T-cell (primary cell): ENCODE results near the gene NMUR2. TPM values are rescaled to one million over a fixed set of nuclear protein-coding genes. Genes with fewer than 3 reads are reported as not detected.

Experiments
- ATAC-seq, 4 experiments: fragments of 200-7000 bp in 3 of 4; fragments of 150-1000 bp in 1 of 4; cut with Tn5 transposase; replicated peaks in 1 of 4; 1 replicate in 3 of 4; 2 replicates in 1 of 4; pipeline ENCODE4 v1.10.0; 2021; ENCODE audit warnings: moderate library complexity in 3 of 4, mild to moderate bottlenecking in 2 of 4, moderate number of reproducible peaks in 1 of 4
- CTCF ChIA-PET, 2 donors: fragments of 300-600 bp; sonication (Branson Sonifier 250); formaldehyde crosslinking; loops; one replicate each; lab custom pipeline; 2022; ENCODE audit warnings: antibody characterized with exemption in 2 of 2; lab: Charles Lee
- POLR2A ChIA-PET, 2 donors: fragments of 300-600 bp; sonication (Branson Sonifier 250); formaldehyde crosslinking; loops; one replicate each; lab custom pipeline; 2022; ENCODE audit warnings: antibody characterized with exemption in 2 of 2; lab: Charles Lee
- DNase-seq, 35 experiments: peaks; one replicate each; pipeline versions ENCODE4 v3.0.0 to v3.0.0-alpha.2; 2013 to 2023
- H3K27ac ChIP-seq: one replicate; pipeline ENCODE4 v1.5.1; 2013; ENCODE audit warnings: low read length
- H3K27me3 ChIP-seq, 2 experiments: replicated peaks in 1 of 2; 1 replicate in 1 of 2; 2 replicates in 1 of 2; pipeline versions ENCODE4 v1.6.1 to v1.7.0; 2013; ENCODE audit warnings: low read length in 1 of 2, mixed read lengths in 1 of 2; ENCODE audit not compliant: control insufficient read depth in 2 of 2, insufficient read depth in 2 of 2; ENCODE audit errors: extremely low read depth in 1 of 2
- H3K36me3 ChIP-seq, 2 donors: 1 replicate in 1 of 2; 2 replicates in 1 of 2; pipeline versions ENCODE4 v1.6.1 to v1.7.0; 2013; ENCODE audit warnings: low read length in 1 of 2; ENCODE audit not compliant: control insufficient read depth in 2 of 2, insufficient read depth in 1 of 2; ENCODE audit errors: extremely low read depth in 1 of 2
- H3K4me1 ChIP-seq, 2 experiments: 1 replicate in 1 of 2; 2 replicates in 1 of 2; pipeline versions ENCODE4 v1.6.1 to v1.7.0; 2013; ENCODE audit warnings: low read length in 2 of 2, mixed read lengths in 1 of 2; ENCODE audit not compliant: insufficient read depth in 2 of 2, control insufficient read depth in 1 of 2; ENCODE audit errors: extremely low read depth in 1 of 2
- H3K4me3 ChIP-seq, 2 donors: 1 replicate in 1 of 2; 2 replicates in 1 of 2; pipeline versions ENCODE4 v1.5.1 to v1.7.0; 2013; ENCODE audit warnings: mild to moderate bottlenecking in 2 of 2, low read length in 1 of 2, moderate library complexity in 1 of 2; ENCODE audit not compliant: control insufficient read depth in 1 of 2; ENCODE audit errors: extremely low read depth in 1 of 2
- H3K9me3 ChIP-seq: 2 replicates; pipeline ENCODE4 v1.7.0; 2013
- H3K27ac Mint-ChIP-seq, 2 donors: one replicate each; pipeline ENCODE4 v1.8.0; 2020 to 2021; ENCODE audit warnings: mild to moderate bottlenecking in 2 of 2, mixed read lengths in 2 of 2
- H3K27me3 Mint-ChIP-seq, 2 donors: one replicate each; pipeline ENCODE4 v1.8.0; 2021 to 2022; ENCODE audit warnings: mixed read lengths in 2 of 2
- H3K36me3 Mint-ChIP-seq: one replicate; pipeline ENCODE4 v1.8.0; 2021; ENCODE audit warnings: mixed read lengths
- H3K4me1 Mint-ChIP-seq, 3 donors: one replicate each; pipeline ENCODE4 v1.8.0; 2020 to 2022; ENCODE audit warnings: mixed read lengths in 3 of 3, mild to moderate bottlenecking in 1 of 3
- H3K4me3 Mint-ChIP-seq, 3 donors: one replicate each; pipeline ENCODE4 v1.8.0; 2020 to 2022; ENCODE audit warnings: mild to moderate bottlenecking in 3 of 3, mixed read lengths in 3 of 3, moderate library complexity in 3 of 3
- H3K9me3 Mint-ChIP-seq, 3 donors: one replicate each; pipeline ENCODE4 v1.8.0; 2020 to 2022; ENCODE audit warnings: mixed read lengths in 3 of 3
- WGBS: methylation state at CpG from one replicate; pipeline ENCODE4 v1.1.5; 2013; ENCODE audit warnings: missing lambda C conversion rate; ENCODE audit not compliant: insufficient coverage; 5-methylcytosine and 5-hydroxymethylcytosine counted together
- total RNA-seq, 35 experiments: library from RNA in 6 of 35; stranded (reverse) in 6 of 35; fragments of 120-200 nt in 1 of 35; gene quantifications; one replicate each; pipeline versions ENCODE4 v1.2.1 to v1.2.4 and lab custom pipeline; 2013 to 2026

Gene NMUR2
- total RNA-seq, 5 donors from 2014 or later (not counting 1 experiment from before 2014, with no cell fraction given) = not detected

DNA sequence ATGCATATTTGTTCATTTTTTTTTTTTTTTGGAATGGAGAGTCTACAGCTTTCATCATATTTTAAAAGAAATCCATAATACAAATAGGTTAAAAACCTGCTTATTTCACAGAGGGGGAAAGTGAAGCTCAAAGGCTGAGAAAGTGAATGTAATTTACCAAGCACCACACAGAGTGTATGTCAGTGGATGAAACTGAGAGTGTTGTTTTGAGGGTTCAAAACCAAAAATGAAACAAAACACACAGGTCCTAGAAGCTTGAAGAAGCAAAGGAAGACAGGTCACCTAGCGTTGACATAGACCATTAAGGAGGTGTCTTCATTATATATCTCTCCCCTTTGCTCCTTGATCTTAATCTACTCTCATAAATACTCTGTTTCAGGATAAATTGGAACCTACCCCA lies 7.5 kb downstream of the NMUR2 start:
- ATAC-seq (no peak), DNase-seq (no peak)
- ChIA-PET POLR2A (no interaction called here), CTCF (no interaction called here)
- no peak overlapping the region for H3K27ac ChIP-seq
- H3K36me3 ChIP-seq = no peaks in the 10 kb centered on the region
- no peaks in the 10 kb centered on the region for H3K27me3 ChIP-seq
- Mint-ChIP-seq H3K27me3 (peaks cover 0 to 5% of the 10 kb centered on the region in 2 donors), H3K4me3 (no peak overlapping the region), H3K36me3 (no peaks in the 10 kb centered on the region), H3K9me3 (no peaks in the 10 kb centered on the region), H3K27ac (no peak overlapping the region), H3K4me1 (no peaks in the 10 kb centered on the region)
- H3K9me3 ChIP-seq = no peaks in the 10 kb centered on the region
- WGBS = 83% methylated on average over 1 of the region's 1 CpG
- H3K4me3 ChIP-seq = no peak overlapping the region
- no peaks in the 10 kb centered on the region for H3K4me1 ChIP-seq

GRCh38 chr5:152393441-152393840 lies 11.6 kb downstream of the NMUR2 start:
- no peak overlapping the region for H3K27ac ChIP-seq
- DNase-seq = no peak
- ChIA-PET CTCF (no interaction called here), POLR2A (no interaction called here)
- no peak for ATAC-seq
- H3K27ac Mint-ChIP-seq = no peak overlapping the region
- H3K4me3 ChIP-seq = no peak overlapping the region
- no peak overlapping the region for H3K4me3 Mint-ChIP-seq
- H3K36me3 ChIP-seq = no peaks in the 10 kb centered on the region
- H3K9me3 ChIP-seq = no peaks in the 10 kb centered on the region
- H3K9me3 Mint-ChIP-seq = peaks cover 5 to 9% (median 5%) of the 10 kb centered on the region in 3 donors
- H3K4me1 Mint-ChIP-seq = no peaks in the 10 kb centered on the region
- no peaks in the 10 kb centered on the region for H3K27me3 ChIP-seq
- H3K36me3 Mint-ChIP-seq = no peaks in the 10 kb centered on the region
- H3K27me3 Mint-ChIP-seq = peaks cover 0 to 2% of the 10 kb centered on the region in 2 donors
- no peaks in the 10 kb centered on the region for H3K4me1 ChIP-seq

DNA sequence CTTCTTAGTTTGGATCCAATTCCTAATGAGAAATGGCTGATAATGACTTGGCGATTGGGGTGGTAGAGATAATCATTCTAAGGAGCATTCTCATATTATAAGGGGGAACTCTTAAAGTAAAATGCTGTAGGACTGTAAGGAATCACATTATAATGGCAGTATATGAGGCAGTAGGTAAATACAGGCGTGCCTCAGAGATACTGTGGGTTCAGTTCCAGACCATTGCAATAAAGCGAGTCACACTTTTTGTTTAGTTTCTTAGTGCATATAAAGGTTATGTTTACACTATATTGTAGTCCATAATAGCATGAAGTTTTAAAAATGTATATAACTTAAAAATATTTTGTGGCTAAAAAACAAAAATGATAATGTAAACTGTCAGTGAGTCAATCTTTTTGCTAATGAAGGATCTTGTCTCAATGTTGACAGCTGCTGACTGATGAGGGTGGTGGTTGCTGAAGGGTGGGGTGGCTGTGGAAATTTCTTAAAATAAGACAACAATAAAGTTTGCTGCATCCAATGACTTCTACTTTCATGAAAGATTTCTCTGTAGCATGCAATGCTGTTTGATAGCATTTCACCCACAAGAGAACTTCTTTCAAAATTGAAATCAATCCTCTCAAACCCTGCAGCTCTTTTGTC lies 15.8 kb downstream of the NMUR2 start:
- Mint-ChIP-seq H3K27me3 (peaks cover 0 to 2% of the 10 kb centered on the region in 2 donors), H3K36me3 (no peaks in the 10 kb centered on the region), H3K4me1 (no peaks in the 10 kb centered on the region), H3K27ac (no peak overlapping the region), H3K9me3 (peaks cover 5 to 9% (median 9%) of the 10 kb centered on the region in 3 donors), H3K4me3 (no peak overlapping the region)
- ATAC-seq = no peak
- Histone ChIP-seq H3K27ac (no peak overlapping the region), H3K27me3 (no peaks in the 10 kb centered on the region), H3K4me1 (no peaks in the 10 kb centered on the region), H3K4me3 (no peak overlapping the region), H3K9me3 (peaks cover 2% of the 10 kb centered on the region), H3K36me3 (no peaks in the 10 kb centered on the region)
- ChIA-PET POLR2A (no interaction called here), CTCF (no interaction called here)
- WGBS = no CpG with 5 or more reads among the region's 3 CpGs
- DNase-seq = no peak

GRCh38 chr5:152388610-152389009 lies 16.5 kb downstream of the NMUR2 start:
- no peak overlapping the region for H3K4me3 Mint-ChIP-seq
- H3K36me3 Mint-ChIP-seq = no peaks in the 10 kb centered on the region
- peaks cover 0 to 2% of the 10 kb centered on the region in 2 donors for H3K27me3 Mint-ChIP-seq
- H3K9me3 ChIP-seq = peaks cover 2% of the 10 kb centered on the region
- H3K27me3 ChIP-seq = no peaks in the 10 kb centered on the region
- no peaks in the 10 kb centered on the region for H3K36me3 ChIP-seq
- CTCF ChIA-PET = no interaction called here
- peaks cover 5 to 14% (median 9%) of the 10 kb centered on the region in 3 donors for H3K9me3 Mint-ChIP-seq
- H3K4me1 Mint-ChIP-seq = no peaks in the 10 kb centered on the region
- POLR2A ChIA-PET = no interaction called here
- ATAC-seq (no peak), DNase-seq (no peak)
- no peak overlapping the region for H3K27ac ChIP-seq
- no peaks in the 10 kb centered on the region for H3K4me1 ChIP-seq
- no CpG with 5 or more reads among the region's 1 CpG for WGBS
- H3K27ac Mint-ChIP-seq = no peak overlapping the region
- H3K4me3 ChIP-seq = no peak overlapping the region

DNA sequence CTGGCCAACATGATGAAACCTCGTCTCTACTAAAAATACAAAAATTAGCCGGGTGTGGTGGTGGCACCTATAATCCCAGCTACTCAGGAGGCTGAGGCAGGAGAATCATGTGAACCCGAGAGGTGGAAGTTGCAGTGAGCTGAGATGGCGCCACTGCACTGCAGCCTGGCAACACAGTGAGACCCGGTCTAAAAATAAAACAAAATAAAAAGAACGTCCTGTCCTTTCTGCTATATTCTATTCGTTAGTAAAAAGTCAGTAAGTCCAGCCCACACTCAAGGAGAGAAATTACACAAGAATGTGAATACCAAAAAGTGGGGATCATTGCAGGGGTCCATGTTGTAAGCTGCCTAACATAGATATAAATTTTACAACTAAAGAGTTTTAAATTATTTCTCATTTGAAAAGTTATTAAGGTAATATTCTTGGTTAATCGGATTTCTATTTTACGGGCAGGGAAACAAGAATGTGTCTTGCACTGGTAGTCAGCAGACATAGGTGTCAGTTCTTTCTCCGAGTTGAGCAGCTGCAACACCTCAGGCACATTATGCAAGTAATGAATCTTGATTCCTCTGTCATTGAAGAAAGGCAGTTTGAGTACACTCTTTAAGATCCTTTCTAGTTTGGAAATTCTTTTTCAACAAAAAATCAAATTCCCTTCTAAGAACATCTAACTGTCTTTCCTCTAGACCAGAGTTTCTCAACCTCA lies 24.5 kb downstream of the NMUR2 start:
- CTCF ChIA-PET = no interaction called here
- Histone ChIP-seq H3K27me3 (no peaks in the 10 kb centered on the region), H3K36me3 (no peaks in the 10 kb centered on the region), H3K9me3 (no peaks in the 10 kb centered on the region), H3K4me3 (no peak overlapping the region), H3K4me1 (no peaks in the 10 kb centered on the region), H3K27ac (no peak overlapping the region)
- H3K27me3 Mint-ChIP-seq = peaks cover 0 to 5% of the 10 kb centered on the region in 2 donors
- POLR2A ChIA-PET = interaction anchor here in 1 of 2 donors (0.6 kb wide), 1 partner anchor 1679 kb away, joined by 4 read pairs; no protein-coding TSS in a partner anchor
- H3K27ac Mint-ChIP-seq = no peak overlapping the region
- H3K4me1 Mint-ChIP-seq = no peaks in the 10 kb centered on the region
- 91% methylated on average over 6 of the region's 10 CpGs for WGBS
- no peak for ATAC-seq
- no peak for DNase-seq
- H3K36me3 Mint-ChIP-seq = no peaks in the 10 kb centered on the region
- H3K9me3 Mint-ChIP-seq = peaks cover 0 to 9% (median 0%) of the 10 kb centered on the region in 3 donors
- H3K4me3 Mint-ChIP-seq = no peak overlapping the region

GRCh38 chr5:152379331-152379730 lies 25.7 kb downstream of the NMUR2 start:
- Mint-ChIP-seq H3K27ac (no peak overlapping the region), H3K36me3 (no peaks in the 10 kb centered on the region), H3K4me3 (no peak overlapping the region), H3K4me1 (no peaks in the 10 kb centered on the region), H3K9me3 (peaks cover 0 to 5% (median 0%) of the 10 kb centered on the region in 3 donors), H3K27me3 (peaks cover 0 to 5% of the 10 kb centered on the region in 2 donors)
- no CpG with 5 or more reads among the region's 3 CpGs for WGBS
- Histone ChIP-seq H3K27ac (no peak overlapping the region), H3K36me3 (no peaks in the 10 kb centered on the region), H3K9me3 (no peaks in the 10 kb centered on the region), H3K4me1 (no peaks in the 10 kb centered on the region), H3K27me3 (no peaks in the 10 kb centered on the region), H3K4me3 (no peak overlapping the region)
- DNase-seq (no peak), ATAC-seq (no peak)
- CTCF ChIA-PET = interaction anchor here in 1 of 2 donors (0.7 kb wide), 1 partner anchor 608 kb away, joined by 3 read pairs; no protein-coding TSS in a partner anchor
- POLR2A ChIA-PET = no interaction called here
